NCI-H748 (cell line): ENCODE data around the gene COL6A3.

ENCODE experiments used
- DNase-seq: peaks from one replicate; lab custom pipeline; 2025; ENCODE audit not compliant: unreplicated experiment; lab: John Stamatoyannopoulos, UW

The COL6A3 gene

GRCh38 chr2:237441605-237442274 is 27.8 kb upstream of the COL6A3 start:
- no peak for DNase-seq

GRCh38 chr2:237440819-237441281 is 26.9 kb upstream of the COL6A3 start:
- DNase-seq: no peak

GRCh38 chr2:237438080-237438940 is 24.3 kb upstream of the COL6A3 start:
- DNase-seq: peak; percentile 70

GRCh38 chr2:237437566-237437965 is 23.6 kb upstream of the COL6A3 start:
- DNase-seq: no peak

GRCh38 chr2:237435844-237436587 is 22.1 kb upstream of the COL6A3 start:
- DNase-seq: no peak

GRCh38 chr2:237434866-237435311 is 20.9 kb upstream of the COL6A3 start:
- DNase-seq: no peak

GRCh38 chr2:237433920-237434676 is 20.1 kb upstream of the COL6A3 start:
- no peak for DNase-seq

- no peak for DNase-seq
These were observed 18.6 kb upstream of the COL6A3 start for GRCh38 chr2:237432484-237433092.

- DNase-seq: no peak
These were observed 17.9 kb upstream of the COL6A3 start for GRCh38 chr2:237431837-237432236.

GRCh38 chr2:237431372-237431771 is 17.4 kb upstream of the COL6A3 start:
- no peak for DNase-seq

GRCh38 chr2:237430861-237431260 is 16.9 kb upstream of the COL6A3 start:
- DNase-seq: no peak

- DNase-seq: no peak
These were observed 15.8 kb upstream of the COL6A3 start for GRCh38 chr2:237429753-237430152.

GRCh38 chr2:237427769-237428506 is 14.0 kb upstream of the COL6A3 start:
- DNase-seq: no peak

- DNase-seq: no peak
These were observed 12.6 kb upstream of the COL6A3 start for GRCh38 chr2:237426517-237426916.

GRCh38 chr2:237425320-237425719 is 11.4 kb upstream of the COL6A3 start:
- no peak for DNase-seq

- DNase-seq: no peak
These were observed 10.6 kb upstream of the COL6A3 start for GRCh38 chr2:237424544-237424943.

GRCh38 chr2:237423891-237424290 is 9.9 kb upstream of the COL6A3 start:
- DNase-seq: no peak

- no peak for DNase-seq
These were observed 8.3 kb upstream of the COL6A3 start for GRCh38 chr2:237422309-237422708.

GRCh38 chr2:237421542-237422116 is 7.7 kb upstream of the COL6A3 start:
- peak; percentile 75 for DNase-seq
